Erythroblast (primary cell): Measurements from ENCODE around the gene FOXP1.
"Not testable (repeated sequence)": the region's sequence is repeated elsewhere in the genome, so short reads cannot be mapped to it uniquely, and the experiment has no call there.

ENCODE experiments used
- DNase-seq, 2 experiments: peaks; one replicate each; lab custom pipeline; 2025; lab: John Stamatoyannopoulos, UW
- GATA1 ChIP-seq: IDR thresholded peaks from 2 replicates; pipeline ENCODE4 v1.6.1; 2011; ENCODE audit warnings: low read depth, mild to moderate bottlenecking, control low read depth, low read length, moderate library complexity
- POLR2A ChIP-seq: IDR thresholded peaks from 2 replicates; pipeline ENCODE4 v1.6.1; 2011; ENCODE audit warnings: mild to moderate bottlenecking, low read length

Gene FOXP1

GRCh38 chr3:71441925-71442651 lies 141.4 kb downstream of the FOXP1 start:
- no peak for TF ChIP-seq GATA1
- TF ChIP-seq POLR2A: no peak
- no peak for DNase-seq

- TF ChIP-seq GATA1: no peak
- no peak for TF ChIP-seq POLR2A
- DNase-seq: no peak
These were observed 142.2 kb downstream of the FOXP1 start for GRCh38 chr3:71441217-71441924.

- TF ChIP-seq GATA1: no peak
- TF ChIP-seq POLR2A: no peak
These were observed 144.6 kb downstream of the FOXP1 start for GRCh38 chr3:71438904-71439303.

GRCh38 chr3:71438071-71438685 lies 145.3 kb downstream of the FOXP1 start:
- TF ChIP-seq GATA1 (no peak), POLR2A (no peak)
- DNase-seq: no peak

More at GRCh38 chr3:71438904-71439303, 144.6 kb downstream of the FOXP1 start:
- no peak for DNase-seq

GRCh38 chr3:71436337-71436736 lies 147.2 kb downstream of the FOXP1 start:
- no peak for DNase-seq
- TF ChIP-seq GATA1 (no peak), POLR2A (no peak)

- not testable (repeated sequence) for DNase-seq
These were observed 147.7 kb downstream of the FOXP1 start for GRCh38 chr3:71435836-71436235.

GRCh38 chr3:71433631-71434030 lies 149.9 kb downstream of the FOXP1 start:
- TF ChIP-seq POLR2A: no peak
- TF ChIP-seq GATA1: no peak
- DNase-seq: no peak

GRCh38 chr3:71432044-71432975 lies 151.2 kb downstream of the FOXP1 start:
- no peak for TF ChIP-seq POLR2A
- no peak for TF ChIP-seq GATA1

GRCh38 chr3:71430941-71431552 lies 152.5 kb downstream of the FOXP1 start:
- DNase-seq: no peak
- TF ChIP-seq POLR2A (no peak), GATA1 (no peak)

More at GRCh38 chr3:71432044-71432975, 151.2 kb downstream of the FOXP1 start:
- no peak for DNase-seq

- DNase-seq: no peak
- no peak for TF ChIP-seq POLR2A
- TF ChIP-seq GATA1: no peak
These were observed 153.9 kb downstream of the FOXP1 start for GRCh38 chr3:71429597-71429988.

- no peak for DNase-seq
- TF ChIP-seq GATA1 (no peak), POLR2A (no peak)
These were observed 154.5 kb downstream of the FOXP1 start for GRCh38 chr3:71428841-71429596.

- TF ChIP-seq GATA1 (no peak), POLR2A (no peak)
- DNase-seq: no peak
These were observed 157.9 kb downstream of the FOXP1 start for GRCh38 chr3:71425491-71426071.
